ENCODE measurements around the gene LLGL2.
A peak's percentile ranks its signal among the peaks of the same experiment; 100 is the strongest.

Gene LLGL2

DNA sequence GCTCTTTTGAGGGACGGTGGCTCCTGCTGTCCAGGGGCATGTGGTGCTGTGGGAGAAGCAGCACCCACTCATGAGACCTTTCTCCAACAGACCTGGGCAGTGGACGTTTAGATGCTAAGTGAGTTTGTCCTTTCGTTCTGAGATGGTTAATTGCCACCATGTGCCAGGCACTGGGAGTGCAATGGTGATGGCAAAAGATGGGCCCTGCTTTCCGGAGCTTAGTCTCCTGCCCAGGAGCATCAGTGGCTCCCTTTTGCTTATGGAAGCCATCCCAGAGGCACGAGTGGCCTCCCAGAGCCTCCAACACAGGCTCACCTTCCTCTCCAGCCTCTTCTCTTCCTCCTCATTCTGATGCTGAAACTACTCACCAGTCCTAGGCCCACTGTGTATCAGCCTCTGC, 38.5 kb upstream of the LLGL2 start:
- Mint-ChIP-seq H3K36me3 (ENCODE audit: insufficient read depth) (peaks cover 1% of the 10 kb centered on the region), H3K27ac (ENCODE audit: low read depth) (peak overlapping the region; percentile 96), H3K9me3 (no peaks in the 10 kb centered on the region), H3K4me3 (peak overlapping the region; percentile 73), H3K27me3 (no peaks in the 10 kb centered on the region), H3K4me1 (peaks cover 32% of the 10 kb centered on the region)
- ATAC-seq (replicated peaks; ENCODE audit: extremely low read depth, poor library complexity, severe bottlenecking), result no peak
- no peak for DNase-seq (ENCODE audit: low spot score in 2 of 2)

DNA sequence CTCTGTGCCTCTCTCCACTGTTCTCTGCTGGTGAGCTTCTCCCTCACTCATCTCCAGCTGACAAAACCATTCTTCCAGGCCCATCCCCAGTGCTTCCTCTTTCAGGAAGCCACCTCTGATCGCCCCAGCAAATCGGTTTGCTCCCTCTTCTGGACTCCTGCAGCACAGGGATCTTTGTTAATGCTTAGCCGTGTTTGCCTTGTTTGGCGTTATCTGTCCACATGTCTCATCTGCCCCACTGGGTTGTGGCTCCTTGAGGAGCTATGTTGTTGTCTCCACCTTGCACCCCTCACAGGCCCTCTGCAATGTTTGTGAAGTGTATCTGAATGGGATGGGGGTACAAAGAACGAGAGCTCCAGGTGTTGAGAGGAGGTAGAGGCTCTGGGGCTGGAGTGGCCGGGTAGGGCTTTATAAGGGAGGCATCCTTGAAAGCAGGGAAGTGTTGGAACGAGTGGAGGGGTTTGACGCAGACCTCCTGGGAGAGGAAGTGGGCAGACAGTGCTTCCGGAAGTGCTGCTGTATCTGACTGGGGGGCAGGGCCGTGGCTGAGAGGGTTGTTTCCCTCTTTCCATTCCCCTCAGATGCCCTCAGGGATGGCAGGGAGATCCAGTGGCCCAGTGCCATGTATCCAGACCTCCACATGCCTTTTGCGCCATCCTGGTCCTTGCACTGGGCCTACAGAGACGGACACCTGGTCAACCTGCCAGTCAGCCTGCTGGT, 38.0 kb upstream of the LLGL2 start:
- Mint-ChIP-seq H3K27me3 (no peaks in the 10 kb centered on the region), H3K4me1 (peaks cover 32% of the 10 kb centered on the region), H3K4me3 (peak overlapping the region; percentile 73), H3K27ac (ENCODE audit: low read depth) (peak overlapping the region; percentile 96), H3K36me3 (ENCODE audit: insufficient read depth) (peaks cover 1% of the 10 kb centered on the region), H3K9me3 (no peaks in the 10 kb centered on the region)
- DNase-seq (ENCODE audit: low spot score in 2 of 2) (peak in 1 of 2 donors; percentile 33), ATAC-seq (replicated peaks; ENCODE audit: extremely low read depth, poor library complexity, severe bottlenecking) (peak; percentile 93)

DNA sequence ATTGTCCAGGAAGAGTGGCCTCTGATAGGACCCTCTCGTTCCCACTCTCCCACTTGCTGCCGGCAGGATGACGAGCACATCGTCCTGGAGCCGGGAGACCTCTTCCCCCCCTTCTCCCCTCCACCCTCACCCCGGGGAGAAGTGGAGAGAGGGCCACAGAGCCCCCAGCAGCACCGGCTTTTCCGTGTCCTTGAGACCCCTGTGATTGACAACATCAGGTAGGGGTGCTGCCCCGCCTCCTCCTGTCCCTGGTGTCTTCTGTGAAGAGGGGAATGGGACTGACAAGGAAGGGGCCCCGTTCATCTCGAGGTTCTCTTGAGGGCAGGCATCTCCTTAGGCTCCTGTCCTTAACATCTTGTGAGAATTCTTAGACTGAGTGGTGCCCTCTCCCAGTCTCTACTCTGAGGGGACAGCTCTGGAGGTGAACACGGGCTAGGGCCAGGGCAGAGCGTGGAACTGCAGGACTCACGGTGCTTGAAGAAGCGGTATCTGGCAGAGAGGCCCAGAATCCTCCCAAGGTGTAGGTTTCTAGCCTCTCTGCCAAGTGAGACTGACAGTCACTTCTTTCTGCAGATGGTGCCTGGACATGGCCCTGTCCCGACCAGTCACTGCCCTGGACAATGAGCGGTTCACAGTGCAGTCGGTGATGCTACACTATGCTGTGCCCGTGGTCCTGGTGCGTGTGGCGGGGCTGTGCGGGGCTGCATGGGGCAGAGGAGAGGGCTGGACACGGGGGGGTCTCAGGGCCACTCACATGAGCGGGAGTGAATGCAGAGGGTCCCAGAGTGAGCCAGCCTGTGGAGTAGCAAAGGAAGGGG, 36.6 kb upstream of the LLGL2 start:
- Mint-ChIP-seq H3K4me3 (peak overlapping the region; percentile 73), H3K27me3 (no peaks in the 10 kb centered on the region), H3K4me1 (peaks cover 26% of the 10 kb centered on the region), H3K36me3 (ENCODE audit: insufficient read depth) (peaks cover 1% of the 10 kb centered on the region), H3K27ac (ENCODE audit: low read depth) (peak overlapping the region; percentile 96), H3K9me3 (no peaks in the 10 kb centered on the region)
- ATAC-seq (replicated peaks; ENCODE audit: extremely low read depth, poor library complexity, severe bottlenecking) (no peak), DNase-seq (ENCODE audit: low spot score in 2 of 2) (no peak)

DNA sequence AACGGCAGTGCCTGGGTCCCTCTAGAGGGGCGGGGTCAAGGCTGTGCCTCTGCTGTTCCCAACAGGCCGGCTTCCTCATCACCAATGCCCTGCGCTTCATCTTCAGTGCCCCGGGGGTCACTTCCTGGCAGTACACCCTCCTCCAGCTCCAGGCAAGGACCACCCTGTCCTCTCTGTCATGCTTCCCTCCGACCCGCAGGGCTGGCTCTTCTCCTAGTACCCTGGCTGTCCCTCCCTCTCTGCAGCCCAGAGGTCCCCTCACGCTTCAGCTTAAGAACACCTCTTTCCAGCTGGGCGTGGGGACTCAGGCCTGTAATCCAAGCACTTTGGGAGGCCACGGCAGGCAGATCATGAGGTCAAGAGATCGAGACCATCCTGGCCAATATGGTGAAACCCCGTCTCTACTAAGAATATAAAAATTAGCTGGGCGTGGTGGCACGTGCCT, 36.0 kb upstream of the LLGL2 start:
- H3K4me3 Mint-ChIP-seq, result no peak overlapping the region
- no peaks in the 10 kb centered on the region for H3K27me3 Mint-ChIP-seq

DNA sequence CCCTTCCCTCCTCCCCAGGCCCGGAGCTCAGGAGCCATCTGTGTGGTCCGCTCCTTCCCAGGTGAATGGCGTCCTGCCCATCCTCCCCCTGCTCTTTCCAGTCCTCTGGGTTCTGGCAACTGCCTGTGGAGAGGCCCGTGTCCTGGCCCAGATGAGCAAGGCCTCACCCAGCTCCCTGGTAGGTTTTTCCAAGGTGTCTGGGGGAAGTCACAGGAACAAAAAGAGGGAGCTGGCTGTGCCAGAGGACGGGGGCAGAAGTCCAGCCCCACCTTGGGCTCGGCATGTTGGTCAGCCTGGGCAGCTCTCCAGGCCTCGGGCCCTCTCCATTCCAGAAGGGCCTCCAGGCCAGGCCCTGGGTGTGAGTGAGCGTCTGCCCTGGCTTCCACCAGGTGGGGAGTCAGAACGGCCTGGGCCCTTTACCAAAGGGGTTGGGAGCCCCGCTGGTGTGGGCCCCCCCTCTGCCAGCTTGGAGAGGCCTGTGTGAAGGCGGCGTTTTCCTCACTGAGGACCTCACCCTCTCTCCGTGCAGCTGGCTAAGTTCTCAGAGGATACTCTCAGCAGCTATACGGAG, 35.2 kb upstream of the LLGL2 start:
- Mint-ChIP-seq H3K27ac (ENCODE audit: low read depth) (no peak overlapping the region), H3K27me3 (no peaks in the 10 kb centered on the region), H3K4me3 (no peak overlapping the region), H3K9me3 (no peaks in the 10 kb centered on the region), H3K36me3 (ENCODE audit: insufficient read depth) (peaks cover 4% of the 10 kb centered on the region), H3K4me1 (peaks cover 26% of the 10 kb centered on the region)
- ATAC-seq (replicated peaks; ENCODE audit: extremely low read depth, poor library complexity, severe bottlenecking), result no peak
- no peak for DNase-seq (ENCODE audit: low spot score in 2 of 2)

More for the DNA sequence above, 36.0 kb upstream of the LLGL2 start:
- DNase-seq (ENCODE audit: low spot score in 2 of 2) (no peak), ATAC-seq (replicated peaks; ENCODE audit: extremely low read depth, poor library complexity, severe bottlenecking) (no peak)
- Mint-ChIP-seq H3K4me1 (peaks cover 26% of the 10 kb centered on the region), H3K27ac (ENCODE audit: low read depth) (peak overlapping the region; percentile 29), H3K9me3 (no peaks in the 10 kb centered on the region), H3K36me3 (ENCODE audit: insufficient read depth) (peaks cover 3% of the 10 kb centered on the region)

DNA sequence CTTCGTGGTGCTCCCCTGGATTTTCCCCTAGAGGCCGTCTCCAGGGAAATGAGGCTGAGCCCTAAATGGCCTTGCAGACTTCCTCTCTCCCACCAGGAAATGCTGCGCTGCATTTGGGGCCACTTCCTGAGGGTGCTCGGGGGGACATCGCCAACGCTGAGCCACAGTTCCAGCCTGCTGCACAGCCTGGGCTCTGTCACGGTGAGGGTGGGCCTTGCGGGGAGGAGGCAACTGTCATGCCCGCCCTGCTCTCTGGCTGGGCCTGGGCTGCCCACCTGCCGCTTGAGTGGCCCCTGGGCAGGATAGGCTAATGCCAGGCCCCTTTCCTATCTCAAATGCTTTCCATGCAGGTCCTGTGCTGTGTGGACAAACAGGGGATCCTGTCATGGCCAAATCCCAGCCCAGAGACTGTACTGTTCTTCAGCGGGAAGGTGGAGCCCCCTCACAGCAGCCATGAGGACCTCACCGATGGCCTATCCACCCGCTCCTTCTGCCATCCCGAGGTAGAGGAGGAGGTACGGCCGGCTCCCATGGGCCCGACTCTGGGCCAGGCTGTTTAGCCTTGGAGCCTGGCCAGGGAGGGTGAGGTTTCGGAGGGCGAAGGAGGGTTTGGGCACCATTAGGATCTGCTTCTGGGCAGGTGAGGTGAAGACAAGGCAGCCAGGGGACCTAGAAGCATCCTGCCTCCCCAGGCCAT, 34.4 kb upstream of the LLGL2 start:
- DNase-seq (ENCODE audit: low spot score in 2 of 2), result no peak
- peaks cover 4% of the 10 kb centered on the region for H3K36me3 Mint-ChIP-seq (ENCODE audit: insufficient read depth)
- H3K27ac Mint-ChIP-seq (ENCODE audit: low read depth), result no peak overlapping the region
- H3K4me3 Mint-ChIP-seq, result no peak overlapping the region
- no peak for ATAC-seq (replicated peaks; ENCODE audit: extremely low read depth, poor library complexity, severe bottlenecking)
- H3K27me3 Mint-ChIP-seq, result no peaks in the 10 kb centered on the region
- H3K4me1 Mint-ChIP-seq, result peaks cover 24% of the 10 kb centered on the region
- no peaks in the 10 kb centered on the region for H3K9me3 Mint-ChIP-seq

DNA sequence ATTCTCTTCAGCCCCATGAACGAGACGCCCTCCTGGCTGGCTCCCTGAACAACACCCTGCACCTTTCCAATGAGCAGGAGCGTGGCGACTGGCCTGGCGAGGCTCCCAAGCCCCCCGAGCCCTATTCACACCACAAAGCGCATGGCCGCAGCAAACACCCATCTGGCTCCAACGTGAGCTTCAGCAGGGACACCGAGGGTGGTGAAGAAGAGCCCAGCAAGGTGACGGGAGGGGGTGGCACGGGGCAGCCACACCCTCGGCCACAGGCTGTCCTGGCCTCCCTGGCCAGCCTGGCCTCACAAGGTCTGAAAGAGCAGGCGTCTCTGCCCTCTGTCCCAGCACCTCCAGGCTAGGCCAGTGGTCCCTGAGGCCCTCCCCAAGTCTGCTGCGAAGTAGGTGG, 33.8 kb upstream of the LLGL2 start:
- H3K27me3 Mint-ChIP-seq, result no peaks in the 10 kb centered on the region
- H3K4me3 Mint-ChIP-seq, result no peak overlapping the region
- no peak overlapping the region for H3K27ac Mint-ChIP-seq (ENCODE audit: low read depth)
- H3K4me1 Mint-ChIP-seq, result peaks cover 18% of the 10 kb centered on the region
- H3K9me3 Mint-ChIP-seq, result no peaks in the 10 kb centered on the region
- DNase-seq (ENCODE audit: low spot score in 2 of 2) (no peak), ATAC-seq (replicated peaks; ENCODE audit: extremely low read depth, poor library complexity, severe bottlenecking) (no peak)
- peaks cover 7% of the 10 kb centered on the region for H3K36me3 Mint-ChIP-seq (ENCODE audit: insufficient read depth)

DNA sequence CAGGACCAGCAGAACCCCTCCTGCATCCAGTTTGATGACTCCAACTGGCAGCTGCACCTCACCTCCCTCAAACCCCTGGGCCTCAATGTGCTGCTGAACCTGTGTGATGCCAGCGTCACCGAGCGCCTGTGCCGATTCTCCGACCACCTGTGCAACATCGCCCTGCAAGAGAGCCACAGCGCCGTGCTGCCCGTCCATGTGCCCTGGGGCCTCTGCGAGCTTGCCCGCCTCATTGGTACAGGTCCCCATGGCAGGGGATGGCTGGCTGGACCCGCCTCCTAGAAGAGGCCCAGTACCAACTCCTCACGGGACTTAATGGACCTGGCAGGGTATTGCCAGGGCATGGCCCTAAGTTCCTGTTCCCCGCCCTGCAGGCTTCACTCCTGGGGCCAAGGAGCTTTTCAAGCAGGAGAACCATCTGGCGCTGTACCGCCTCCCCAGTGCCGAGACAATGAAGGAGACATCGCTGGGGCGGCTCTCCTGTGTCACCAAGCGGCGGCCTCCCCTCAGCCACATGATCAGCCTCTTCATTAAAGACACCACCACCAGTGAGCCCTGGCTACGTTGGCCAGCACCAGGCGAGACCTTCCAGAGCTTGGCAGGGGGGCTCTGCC, 32.8 kb upstream of the LLGL2 start:
- H3K36me3 Mint-ChIP-seq (ENCODE audit: insufficient read depth), result peaks cover 10% of the 10 kb centered on the region
- no peaks in the 10 kb centered on the region for H3K9me3 Mint-ChIP-seq
- H3K27me3 Mint-ChIP-seq, result no peaks in the 10 kb centered on the region
- ATAC-seq (replicated peaks; ENCODE audit: extremely low read depth, poor library complexity, severe bottlenecking) (no peak), DNase-seq (ENCODE audit: low spot score in 2 of 2) (no peak)
- H3K4me1 Mint-ChIP-seq, result peaks cover 8% of the 10 kb centered on the region
- no peak overlapping the region for H3K27ac Mint-ChIP-seq (ENCODE audit: low read depth)
- H3K4me3 Mint-ChIP-seq, result no peak overlapping the region

DNA sequence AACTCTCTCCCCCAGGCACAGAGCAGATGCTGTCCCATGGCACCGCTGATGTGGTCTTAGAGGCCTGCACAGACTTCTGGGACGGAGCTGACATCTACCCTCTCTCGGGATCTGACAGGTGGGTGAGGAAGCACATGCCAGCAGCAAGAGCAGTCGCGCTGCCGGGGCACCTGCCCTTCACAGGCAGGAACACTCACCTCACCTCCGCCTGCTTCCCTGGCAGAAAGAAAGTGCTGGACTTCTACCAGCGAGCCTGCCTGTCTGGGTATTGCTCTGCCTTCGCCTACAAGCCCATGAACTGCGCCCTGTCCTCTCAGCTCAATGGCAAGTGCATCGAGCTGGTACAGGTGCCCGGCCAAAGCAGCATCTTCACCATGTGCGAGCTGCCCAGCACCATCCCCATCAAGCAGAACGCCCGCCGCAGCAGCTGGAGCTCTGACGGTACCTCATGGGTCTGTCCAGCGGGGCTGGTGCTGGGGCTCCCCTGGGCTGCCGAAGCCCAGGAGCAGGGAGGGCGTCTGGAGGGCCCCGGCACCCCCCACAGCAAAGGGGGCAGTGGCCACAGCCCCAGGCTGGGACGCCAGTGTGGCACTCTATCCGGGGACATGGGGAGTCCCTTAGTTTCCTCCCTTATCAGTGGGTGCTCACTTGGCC, 31.9 kb upstream of the LLGL2 start:
- DNase-seq (ENCODE audit: low spot score in 2 of 2), result no peak
- H3K36me3 Mint-ChIP-seq (ENCODE audit: insufficient read depth), result peaks cover 11% of the 10 kb centered on the region
- ATAC-seq (replicated peaks; ENCODE audit: extremely low read depth, poor library complexity, severe bottlenecking), result no peak
- no peaks in the 10 kb centered on the region for H3K9me3 Mint-ChIP-seq
- no peak overlapping the region for H3K4me3 Mint-ChIP-seq
- H3K27me3 Mint-ChIP-seq, result no peaks in the 10 kb centered on the region
- H3K4me1 Mint-ChIP-seq, result no peaks in the 10 kb centered on the region
- H3K27ac Mint-ChIP-seq (ENCODE audit: low read depth), result no peak overlapping the region

DNA sequence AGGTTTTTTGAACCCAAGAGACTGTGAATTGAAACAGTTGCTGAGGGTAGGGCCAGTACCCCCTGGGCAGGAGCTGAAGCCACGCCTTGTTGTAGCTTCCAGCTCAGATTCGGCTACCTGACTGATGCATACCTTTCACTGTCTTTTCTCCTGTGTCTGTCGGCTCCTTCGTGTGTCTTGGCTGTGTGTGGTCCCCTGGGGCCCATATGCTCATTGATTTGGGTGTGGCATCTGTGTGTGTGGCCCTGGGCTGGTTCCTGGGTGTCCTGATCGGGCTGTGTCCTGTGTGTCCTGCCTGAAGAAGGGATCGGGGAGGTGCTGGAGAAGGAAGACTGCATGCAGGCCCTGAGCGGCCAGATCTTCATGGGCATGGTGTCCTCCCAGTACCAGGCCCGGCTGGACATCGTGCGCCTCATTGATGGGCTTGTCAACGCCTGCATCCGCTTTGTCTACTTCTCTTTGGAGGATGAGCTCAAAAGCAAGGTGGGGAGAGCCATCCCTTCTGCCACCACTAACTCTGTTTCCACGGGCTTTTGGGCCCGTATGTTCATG, 31.1 kb upstream of the LLGL2 start:
- Mint-ChIP-seq H3K9me3 (no peaks in the 10 kb centered on the region), H3K36me3 (ENCODE audit: insufficient read depth) (peaks cover 11% of the 10 kb centered on the region), H3K4me3 (no peak overlapping the region), H3K27me3 (no peaks in the 10 kb centered on the region), H3K27ac (ENCODE audit: low read depth) (no peak overlapping the region), H3K4me1 (no peaks in the 10 kb centered on the region)
- no peak for DNase-seq (ENCODE audit: low spot score in 2 of 2)
- no peak for ATAC-seq (replicated peaks; ENCODE audit: extremely low read depth, poor library complexity, severe bottlenecking)

DNA sequence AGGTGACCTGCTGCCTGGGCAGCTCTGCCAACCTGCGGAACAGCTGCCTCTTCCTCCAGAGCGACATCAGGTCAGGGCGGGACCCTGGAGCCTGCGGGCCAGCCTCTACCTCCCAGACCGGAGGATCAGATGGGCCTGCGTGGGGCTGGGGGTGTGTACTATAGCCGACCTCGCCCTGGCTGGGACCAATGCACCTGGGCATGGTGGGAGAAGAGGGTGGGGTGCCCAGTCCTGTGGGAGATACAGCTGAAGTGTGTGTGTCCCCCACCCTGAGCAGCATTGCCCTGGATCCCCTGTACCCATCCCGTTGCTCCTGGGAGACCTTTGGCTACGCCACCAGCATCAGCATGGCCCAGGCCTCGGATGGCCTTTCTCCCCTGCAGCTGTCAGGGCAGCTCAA, 29.5 kb upstream of the LLGL2 start:
- no peak for DNase-seq (ENCODE audit: low spot score in 2 of 2)
- Mint-ChIP-seq H3K4me3 (no peak overlapping the region), H3K9me3 (no peaks in the 10 kb centered on the region), H3K27ac (ENCODE audit: low read depth) (no peak overlapping the region), H3K4me1 (no peaks in the 10 kb centered on the region), H3K27me3 (no peaks in the 10 kb centered on the region), H3K36me3 (ENCODE audit: insufficient read depth) (peaks cover 11% of the 10 kb centered on the region)
- ATAC-seq (replicated peaks; ENCODE audit: extremely low read depth, poor library complexity, severe bottlenecking), result no peak

Data from central memory CD8-positive, alpha-beta T cell (primary cell).